ENCODE data around the gene FGD3.

GRCh38 chr9:93083592-93084470, 136.5 kb downstream of the FGD3 start:
- TF ChIP-seq YY1 (IDR thresholded peaks at IDR 0.05; ENCODE audit: borderline replicate concordance in 1 of 3, control insufficient read depth in 1 of 3, extremely low read depth in 1 of 3, insufficient read depth in 3 of 3, insufficient read length in 1 of 3, insufficient replicate concordance in 2 of 3, low read depth in 1 of 3, low read length in 2 of 3) (no peak), ZNF449 (CRISPR knock-in tag; IDR thresholded peaks at IDR 0.05) (no peak), CTCF (IDR thresholded peaks at IDR 0.05 in 2 of 3, conservative IDR thresholded peaks at IDR 0.05 in 1 of 3; ENCODE audit: insufficient read depth in 2 of 3, low read depth in 1 of 3, low read length in 3 of 3) (no peak), CREM (IDR thresholded peaks at IDR 0.05; ENCODE audit: low read depth) (no peak), CLOCK (CRISPR knock-in tag; IDR thresholded peaks at IDR 0.05; ENCODE audit: borderline replicate concordance) (no peak), RFX5 (IDR thresholded peaks at IDR 0.05; ENCODE audit: low read depth, low read length) (no peak), E2F3 (CRISPR knock-in tag; IDR thresholded peaks at IDR 0.05) (no peak)

Measured in K562 (cell line).